HUES6 (cell line): ENCODE data around the gene DYSF.

ENCODE experiments used
- H3K27ac ChIP-seq: 2 replicates; pipeline ENCODE4 v1.7.0; 2013; ENCODE audit warnings: low read depth, mild to moderate bottlenecking, low read length, inconsistent platforms
- H3K27me3 ChIP-seq: 2 replicates; pipeline ENCODE4 v1.6.1; 2013; ENCODE audit warnings: low read length; ENCODE audit not compliant: control insufficient read depth, insufficient read depth
- H3K36me3 ChIP-seq: 2 replicates; pipeline ENCODE4 v1.6.1; 2013; ENCODE audit warnings: low read length; ENCODE audit not compliant: control insufficient read depth, insufficient read depth
- H3K4me1 ChIP-seq: 2 replicates; pipeline ENCODE4 v1.6.1; 2013; ENCODE audit warnings: low read length; ENCODE audit not compliant: control insufficient read depth, insufficient read depth
- H3K4me3 ChIP-seq: 2 replicates; pipeline ENCODE4 v1.5.1; 2013; ENCODE audit warnings: low read depth, low read length
- H3K9ac ChIP-seq: one replicate; pipeline ENCODE4 v1.6.1; 2013; ENCODE audit warnings: mild to moderate bottlenecking, low read length
- H3K9me3 ChIP-seq: 2 replicates; pipeline ENCODE4 v1.6.1; 2013; ENCODE audit warnings: low read depth, low read length; ENCODE audit not compliant: control insufficient read depth, insufficient read depth

DYSF gene

DNA sequence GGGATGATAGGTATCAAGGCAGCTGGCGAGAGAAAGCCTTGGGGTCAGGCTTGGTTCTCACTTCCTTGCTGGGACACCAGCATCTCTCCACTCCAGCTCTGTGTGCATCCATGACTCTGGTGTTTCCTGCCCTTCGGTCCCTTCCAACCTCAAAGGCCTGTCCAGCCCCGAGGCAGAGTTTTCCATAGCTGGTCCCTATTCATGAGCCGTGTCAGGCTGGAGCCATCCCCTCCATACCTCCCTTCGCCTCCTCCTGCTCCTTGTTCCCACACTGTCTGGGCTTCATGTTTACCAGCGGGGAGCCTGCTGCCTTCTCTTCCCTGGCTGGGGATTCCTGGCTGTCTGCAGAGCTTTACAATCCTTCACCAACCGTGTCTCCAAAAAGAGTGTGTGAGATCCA is 51.2 kb downstream of the DYSF start:
- no peaks in the 10 kb centered on the region for H3K36me3 ChIP-seq
- no peaks in the 10 kb centered on the region for H3K27me3 ChIP-seq
- H3K27ac ChIP-seq = no peak overlapping the region
- no peak overlapping the region for H3K9ac ChIP-seq
- H3K4me1 ChIP-seq = peaks cover 9% of the 10 kb centered on the region; the same call in 1 of the 2 replicates
- H3K4me3 ChIP-seq = no peak overlapping the region
- no peaks in the 10 kb centered on the region for H3K9me3 ChIP-seq

DNA sequence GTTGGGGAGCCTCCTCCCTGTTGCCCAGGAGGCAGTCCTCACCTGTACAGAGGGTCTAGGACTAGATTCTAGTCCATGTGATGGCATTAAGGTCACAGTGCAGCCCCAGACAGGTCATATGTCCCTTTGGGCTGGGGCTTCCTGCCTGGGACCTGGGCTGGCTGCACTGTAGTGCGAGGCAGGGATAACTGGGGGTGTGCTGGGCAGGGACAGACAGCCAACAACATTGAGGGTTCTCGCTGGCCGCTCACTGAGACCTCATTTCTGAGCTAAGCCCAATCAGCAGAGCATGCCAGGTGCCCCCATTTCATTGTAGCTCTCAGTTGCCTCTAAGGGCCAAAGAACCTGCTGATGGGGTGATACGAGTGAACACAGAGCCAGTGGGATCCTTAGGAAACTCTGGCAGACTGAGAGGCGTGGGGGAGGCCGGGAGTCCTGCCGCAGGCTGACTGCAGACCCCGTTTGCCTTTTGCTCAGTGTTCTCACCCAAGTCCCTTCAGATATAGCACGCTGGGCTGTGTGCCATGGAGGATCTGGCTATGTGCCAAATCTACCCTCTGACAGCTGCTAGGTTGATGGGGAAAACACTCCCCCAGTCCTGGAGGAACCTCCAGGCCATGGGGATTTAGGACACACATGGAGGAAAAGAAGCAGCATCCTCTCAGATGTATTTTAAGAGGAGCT is 51.9 kb downstream of the DYSF start:
- no peaks in the 10 kb centered on the region for H3K9me3 ChIP-seq
- H3K9ac ChIP-seq = no peak overlapping the region
- no peaks in the 10 kb centered on the region for H3K27me3 ChIP-seq
- no peak overlapping the region for H3K27ac ChIP-seq
- peaks cover 6% of the 10 kb centered on the region; the same call in 1 of the 2 replicates for H3K4me1 ChIP-seq
- no peaks in the 10 kb centered on the region for H3K36me3 ChIP-seq
- no peak overlapping the region for H3K4me3 ChIP-seq

DNA sequence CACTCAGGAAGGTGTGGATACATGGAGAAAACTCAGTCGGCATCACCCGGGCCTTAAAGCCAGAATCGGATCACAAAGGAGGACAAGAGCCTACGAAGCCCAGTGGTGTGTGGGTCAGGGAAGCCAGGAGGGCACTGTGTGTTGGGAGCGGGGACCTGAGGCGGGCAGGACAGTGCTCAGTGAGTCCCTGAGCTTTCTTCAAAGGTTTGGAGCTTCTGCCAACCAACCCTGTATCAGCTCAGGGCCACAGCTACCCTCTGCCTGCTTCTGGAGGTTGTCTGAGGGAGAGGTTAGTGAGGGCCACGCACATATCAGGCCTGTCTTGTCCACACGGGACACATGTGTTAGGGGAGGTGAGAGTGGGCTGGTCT is 52.4 kb downstream of the DYSF start:
- no peaks in the 10 kb centered on the region for H3K9me3 ChIP-seq
- no peak overlapping the region for H3K4me3 ChIP-seq
- no peak overlapping the region for H3K27ac ChIP-seq
- H3K36me3 ChIP-seq = no peaks in the 10 kb centered on the region
- H3K4me1 ChIP-seq = peaks cover 1% of the 10 kb centered on the region; the same call in 1 of the 2 replicates
- no peak overlapping the region for H3K9ac ChIP-seq
- H3K27me3 ChIP-seq = no peaks in the 10 kb centered on the region

DNA sequence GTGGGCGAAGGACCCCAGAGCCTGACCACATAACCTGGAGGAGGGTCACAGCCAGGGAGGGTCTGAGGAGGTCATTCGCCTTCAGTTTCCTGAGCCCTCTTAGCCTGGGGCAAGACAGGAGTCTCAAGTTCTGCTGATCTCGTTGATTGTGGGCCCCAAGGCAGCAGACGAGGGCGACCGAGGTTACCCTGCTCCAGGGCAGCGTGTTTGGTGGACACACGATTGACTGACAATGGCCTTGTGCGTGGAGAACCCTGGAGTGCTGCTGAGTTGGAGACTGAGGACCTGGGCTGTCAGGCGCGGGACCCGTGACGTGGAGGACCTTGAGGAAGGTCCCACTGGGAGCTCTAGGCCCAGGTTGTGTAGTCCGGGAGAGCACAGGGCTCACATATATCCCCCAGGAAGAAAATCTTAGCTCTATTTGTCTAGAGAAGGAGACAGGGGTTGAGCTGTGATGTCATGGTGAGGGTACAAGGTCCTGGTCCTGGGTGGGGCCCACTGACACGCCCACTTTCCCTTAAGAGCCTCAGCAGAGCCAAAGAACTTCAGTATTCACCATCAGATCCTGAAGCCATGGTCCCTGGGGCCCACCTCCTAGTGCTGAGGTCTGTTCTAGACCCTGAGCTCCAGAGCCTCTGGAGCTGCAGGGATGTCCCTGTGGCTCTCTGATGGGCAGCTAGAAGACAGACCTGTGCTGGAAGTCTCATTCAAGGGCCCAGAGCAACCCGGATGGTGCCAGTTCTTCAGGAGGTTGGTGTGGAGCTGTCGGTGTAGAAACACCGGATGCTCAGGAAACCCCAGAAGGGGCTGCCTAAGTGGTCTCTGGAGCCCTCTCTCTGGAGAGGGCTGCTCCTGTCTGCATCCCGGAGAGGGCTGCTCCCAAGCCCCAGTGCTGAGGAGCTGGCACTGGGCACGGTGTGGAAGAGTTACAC is 53.1 kb downstream of the DYSF start:
- Histone ChIP-seq H3K27ac (no peak overlapping the region), H3K4me1 (no peaks in the 10 kb centered on the region; the same call in 1 of the 2 replicates), H3K9me3 (no peaks in the 10 kb centered on the region), H3K4me3 (no peak overlapping the region), H3K36me3 (no peaks in the 10 kb centered on the region), H3K9ac (no peak overlapping the region), H3K27me3 (no peaks in the 10 kb centered on the region)

DNA sequence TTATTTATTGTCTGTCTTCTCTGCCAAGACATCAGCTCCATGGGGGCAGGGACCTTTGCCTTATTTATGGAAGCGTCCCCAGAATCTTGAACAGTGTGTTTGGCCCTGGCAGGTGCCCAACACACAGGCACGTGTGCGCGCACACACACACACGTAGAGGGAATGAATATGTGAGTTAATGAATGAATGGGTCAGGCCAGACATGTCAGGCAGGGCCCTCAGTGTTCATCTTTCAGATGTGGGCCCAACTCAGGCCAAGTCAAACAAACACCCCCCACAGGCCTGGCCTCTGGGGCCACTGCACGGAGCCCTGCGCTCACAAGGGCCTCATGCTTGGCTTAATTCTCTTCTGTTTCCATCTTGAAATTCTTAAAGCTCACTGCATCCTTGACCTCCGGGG is 54.1 kb downstream of the DYSF start:
- H3K36me3 ChIP-seq = no peaks in the 10 kb centered on the region
- no peak overlapping the region for H3K9ac ChIP-seq
- H3K27me3 ChIP-seq = no peaks in the 10 kb centered on the region
- no peak overlapping the region for H3K27ac ChIP-seq
- H3K4me1 ChIP-seq = no peaks in the 10 kb centered on the region; the same call in 1 of the 2 replicates
- no peaks in the 10 kb centered on the region for H3K9me3 ChIP-seq
- H3K4me3 ChIP-seq = no peak overlapping the region

DNA sequence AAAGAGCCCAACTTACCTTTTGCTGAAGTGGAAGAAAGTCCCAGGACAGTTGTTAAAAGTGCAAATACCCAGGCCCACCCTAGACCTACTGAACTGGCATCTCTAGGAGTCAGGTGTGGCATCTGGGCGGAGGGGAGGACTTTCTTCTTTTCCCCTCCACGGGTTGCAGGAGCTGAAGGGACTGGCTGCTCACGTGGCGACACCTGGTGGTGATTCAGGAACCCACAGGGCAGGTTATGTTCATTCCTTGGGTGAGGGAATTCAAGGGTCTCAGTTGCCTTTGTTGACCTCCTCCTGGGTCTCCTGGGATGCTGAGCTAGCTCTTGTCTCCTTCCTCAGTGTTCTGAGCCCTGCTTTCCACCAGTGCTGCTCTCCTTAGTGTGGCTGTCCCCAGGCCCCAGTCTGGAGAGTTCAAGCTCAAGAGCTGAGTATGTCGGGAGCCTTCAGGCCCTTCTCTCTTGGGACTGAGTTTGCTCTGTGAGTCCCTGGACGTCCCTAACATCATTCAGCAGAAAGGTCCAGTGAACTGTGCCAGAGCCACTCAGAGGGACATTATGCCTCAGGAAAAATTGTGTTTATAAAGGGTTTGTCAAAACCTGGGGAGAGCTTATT is 56.9 kb downstream of the DYSF start:
- Histone ChIP-seq H3K27ac (no peak overlapping the region), H3K4me3 (no peak overlapping the region), H3K9ac (no peak overlapping the region), H3K9me3 (no peaks in the 10 kb centered on the region), H3K4me1 (no peaks in the 10 kb centered on the region), H3K36me3 (no peaks in the 10 kb centered on the region), H3K27me3 (no peaks in the 10 kb centered on the region)

DNA sequence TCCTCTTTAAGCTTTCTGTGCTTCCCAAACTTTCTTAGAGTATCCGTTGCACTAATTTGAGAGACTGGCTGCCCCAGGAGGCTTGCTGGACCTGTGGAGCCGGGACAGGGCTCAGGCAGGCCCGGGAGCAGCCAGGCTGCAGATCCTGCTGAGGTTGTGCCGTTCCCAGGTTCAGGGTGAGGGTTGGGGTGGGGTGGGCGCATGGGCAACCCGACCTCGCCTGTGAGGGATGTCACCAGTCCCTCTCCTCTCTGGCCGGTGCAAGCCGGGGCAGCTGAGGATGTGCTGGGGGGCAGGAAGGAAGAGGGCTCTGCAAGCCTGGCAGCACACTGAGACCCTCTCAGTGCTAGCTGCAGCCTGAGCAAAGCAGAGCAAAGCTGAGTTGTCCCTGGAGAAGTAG is 57.6 kb downstream of the DYSF start:
- Histone ChIP-seq H3K9me3 (no peaks in the 10 kb centered on the region), H3K9ac (no peak overlapping the region), H3K4me3 (no peak overlapping the region), H3K36me3 (no peaks in the 10 kb centered on the region), H3K27me3 (no peaks in the 10 kb centered on the region), H3K4me1 (no peaks in the 10 kb centered on the region), H3K27ac (no peak overlapping the region)

DNA sequence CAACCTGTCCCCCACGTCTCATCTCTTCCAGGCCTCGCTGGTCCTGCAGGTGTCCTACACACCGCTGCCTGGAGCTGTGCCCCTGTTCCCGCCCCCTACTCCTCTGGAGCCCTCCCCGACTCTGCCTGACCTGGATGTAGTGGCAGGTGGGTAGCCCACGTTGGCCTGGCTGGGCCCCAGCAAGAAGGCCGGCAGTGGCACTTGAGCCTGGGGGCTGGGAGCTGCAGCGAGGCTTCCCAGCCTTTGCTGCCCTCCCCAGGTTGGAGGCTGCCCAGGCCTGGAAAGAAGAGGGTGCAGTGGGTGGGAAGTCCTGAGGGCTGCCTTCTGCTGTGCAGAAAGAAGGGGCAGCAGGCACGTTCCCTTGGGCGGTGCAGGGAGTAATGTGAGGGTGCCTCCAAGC is 58.4 kb downstream of the DYSF start:
- H3K4me1 ChIP-seq = no peaks in the 10 kb centered on the region
- H3K9me3 ChIP-seq = no peaks in the 10 kb centered on the region
- H3K27ac ChIP-seq = no peak overlapping the region
- no peaks in the 10 kb centered on the region for H3K27me3 ChIP-seq
- no peak overlapping the region for H3K9ac ChIP-seq
- no peak overlapping the region for H3K4me3 ChIP-seq
- no peaks in the 10 kb centered on the region for H3K36me3 ChIP-seq

DNA sequence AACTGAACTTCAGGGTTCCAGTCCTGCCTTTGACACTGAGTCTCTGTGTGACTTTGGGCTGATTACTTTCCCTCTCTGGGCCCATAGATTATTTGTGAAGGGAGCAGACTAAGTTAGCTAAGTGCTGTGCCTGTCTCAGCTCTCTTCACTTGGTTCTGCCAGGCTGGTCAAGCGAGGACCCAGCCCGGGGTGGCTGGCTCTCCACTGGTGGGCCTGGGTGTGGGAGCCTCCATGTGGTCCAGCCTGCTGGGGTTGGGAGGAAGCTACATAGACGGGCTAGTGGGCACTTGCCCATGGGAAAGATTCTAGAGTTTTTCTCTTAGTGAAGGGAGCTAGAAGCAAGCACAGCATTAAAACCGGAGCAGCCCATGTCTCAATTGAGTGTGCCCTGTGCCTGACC is 59.0 kb downstream of the DYSF start:
- H3K27me3 ChIP-seq = no peaks in the 10 kb centered on the region

DNA sequence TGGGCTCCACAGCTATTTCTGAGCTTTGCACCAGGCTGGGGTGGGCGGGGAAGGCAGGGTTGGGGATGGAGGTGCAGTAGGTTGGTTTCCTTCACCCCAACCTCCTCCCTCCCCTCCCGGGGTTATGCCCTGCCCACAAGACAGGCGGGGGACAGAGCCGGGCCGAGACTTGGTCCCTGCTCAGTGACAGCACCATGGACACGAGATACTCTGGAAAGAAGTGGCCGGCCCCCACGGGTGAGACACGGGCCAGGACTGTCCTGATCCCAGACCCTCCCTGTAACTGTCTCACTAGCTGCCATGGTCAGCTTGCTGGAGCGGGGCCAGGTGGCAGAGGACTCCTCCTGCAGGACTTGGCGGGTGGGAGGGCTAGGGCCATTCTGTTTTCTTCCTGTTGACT is 59.7 kb downstream of the DYSF start:
- Histone ChIP-seq H3K9me3 (no peaks in the 10 kb centered on the region), H3K36me3 (0 out of 2 replicates have a peak, but pooled peaks cover 2% of the 10 kb centered on the region), H3K27me3 (no peaks in the 10 kb centered on the region), H3K27ac (no peak overlapping the region), H3K4me3 (no peak overlapping the region), H3K9ac (no peak overlapping the region), H3K4me1 (no peaks in the 10 kb centered on the region)

More for the DNA sequence above, 59.0 kb downstream of the DYSF start:
- H3K9me3 ChIP-seq = no peaks in the 10 kb centered on the region
- H3K27ac ChIP-seq = no peak overlapping the region
- H3K4me3 ChIP-seq = no peak overlapping the region
- H3K4me1 ChIP-seq = no peaks in the 10 kb centered on the region
- 0 out of 2 replicates have a peak, but pooled peaks cover 2% of the 10 kb centered on the region for H3K36me3 ChIP-seq
- H3K9ac ChIP-seq = no peak overlapping the region

DNA sequence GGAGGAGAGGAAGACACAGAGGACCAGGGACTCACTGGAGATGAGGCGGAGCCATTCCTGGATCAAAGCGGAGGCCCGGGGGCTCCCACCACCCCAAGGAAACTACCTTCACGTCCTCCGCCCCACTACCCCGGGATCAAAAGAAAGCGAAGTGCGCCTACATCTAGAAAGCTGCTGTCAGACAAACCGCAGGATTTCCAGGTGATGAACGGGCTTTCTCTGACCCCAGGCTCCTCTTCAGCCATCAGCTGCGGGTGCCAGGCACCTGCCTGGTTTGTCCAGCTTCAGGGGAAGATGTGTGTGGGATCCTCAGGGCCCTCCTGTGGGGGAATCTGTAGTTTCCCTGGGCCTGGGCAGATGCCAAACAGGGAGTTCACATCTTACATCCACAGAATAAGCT is 60.4 kb downstream of the DYSF start:
- Histone ChIP-seq H3K9ac (no peak overlapping the region), H3K4me3 (no peak overlapping the region), H3K36me3 (0 out of 2 replicates have a peak, but pooled peaks cover 2% of the 10 kb centered on the region), H3K4me1 (no peaks in the 10 kb centered on the region), H3K9me3 (no peaks in the 10 kb centered on the region), H3K27ac (no peak overlapping the region), H3K27me3 (no peaks in the 10 kb centered on the region)
